Panc1 (cell line): ENCODE results near the gene CNST. TPM values are rescaled to one million over a fixed set of nuclear protein-coding genes. Genes with fewer than 3 reads are reported as not detected.

Source experiments
- ATAC-seq: fragments of 200-7000 bp; cut with Tn5 transposase; 2 replicates; pipeline ENCODE4 v1.9.1; 2020; ENCODE audit warnings: mild to moderate bottlenecking, moderate library complexity
- BruUV-seq: library from RNA; stranded (reverse); fragments of 400-500 nt; replicated peaks from 2 replicates; lab custom pipeline; 2021; lab: Mats Ljungman, UMichigan
- CTCF ChIA-PET: fragments of 300-600 bp; sonication (Branson Sonifier 250); formaldehyde crosslinking; loops from one replicate; lab custom pipeline; 2022; ENCODE audit warnings: antibody characterized with exemption; lab: Charles Lee
- POLR2A ChIA-PET: fragments of 300-600 bp; sonication (Branson Sonifier 250); formaldehyde crosslinking; loops from one replicate; lab custom pipeline; 2022; ENCODE audit warnings: antibody characterized with exemption; lab: Charles Lee
- DNase-seq: peaks from one replicate; pipeline ENCODE4 v3.0.0-alpha.2; 2010; ENCODE audit warnings: low read depth, low spot score
- H3K27ac ChIP-seq: 2 replicates; pipeline ENCODE4 v1.5.1; 2011; ENCODE audit warnings: mild to moderate bottlenecking, low read length, inconsistent platforms
- H3K27me3 ChIP-seq: fragments of 200-500 bp; sonication (Bioruptor generic); 2 replicates; pipeline ENCODE4 v1.6.0; 2014; ENCODE audit warnings: low read length, inconsistent platforms; ENCODE audit not compliant: control insufficient read depth, insufficient read depth
- H3K36me3 ChIP-seq: fragments of 200-500 bp; sonication (Bioruptor generic); 2 replicates; pipeline ENCODE4 v1.5.1; 2014; ENCODE audit warnings: inconsistent platforms, mild to moderate bottlenecking, low read length, moderate library complexity; ENCODE audit not compliant: control insufficient read depth, insufficient read depth
- H3K4me1 ChIP-seq: 2 replicates; pipeline ENCODE4 v1.5.1; 2011; ENCODE audit warnings: inconsistent platforms, mild to moderate bottlenecking, low read length, moderate library complexity; ENCODE audit not compliant: control insufficient read depth, insufficient read depth
- H3K4me3 ChIP-seq, 2 experiments: 2 replicates each; pipeline ENCODE4 v1.5.1; 2011 to 2012; ENCODE audit warnings: low read depth in 2 of 2, low read length in 2 of 2, mild to moderate bottlenecking in 2 of 2, inconsistent platforms in 1 of 2, moderate library complexity in 1 of 2
- H3K9me3 ChIP-seq: fragments of 200-500 bp; sonication (Bioruptor generic); 2 replicates; pipeline ENCODE4 v1.5.1; 2014; ENCODE audit warnings: low read depth, mild to moderate bottlenecking, inconsistent platforms, low read length, moderate library complexity; ENCODE audit not compliant: control insufficient read depth, insufficient read depth
- POLR2AphosphoS5 ChIP-seq: IDR thresholded peaks from 2 replicates; pipeline ENCODE4 v1.6.1; 2012; ENCODE audit warnings: mild to moderate bottlenecking, low read depth, low read length, moderate library complexity
- REST ChIP-seq, 2 experiments: IDR thresholded peaks; 2 replicates each; pipeline ENCODE4 v1.6.1; 2011 to 2012; ENCODE audit warnings: low read depth in 2 of 2, control low read depth in 1 of 2, low read length in 1 of 2, mild to moderate bottlenecking in 1 of 2, moderate library complexity in 1 of 2; ENCODE audit not compliant: insufficient read depth in 1 of 2
- SIN3A ChIP-seq: IDR thresholded peaks from 2 replicates; pipeline ENCODE4 v1.6.1; 2012; ENCODE audit warnings: low read depth, mild to moderate bottlenecking, low read length, moderate library complexity, borderline replicate concordance; ENCODE audit not compliant: insufficient read depth
- TCF7L2 ChIP-seq: IDR thresholded peaks from 2 replicates; pipeline ENCODE4 v1.6.1; 2011; ENCODE audit warnings: mild to moderate bottlenecking, low read depth, low read length, inconsistent platforms
- in situ Hi-C: cut with HindIII; loops from 2 replicates; pipeline ENCODE4 v1.10.0; 2016; ENCODE audit warnings: low sequenced_read_pairs, low pct_unique_long_range_greater_than_20kb
- intact Hi-C: fragments of 100-400 bp; cut with micrococcal nuclease; formaldehyde crosslinking; loops from one replicate; pipeline ENCODE4 v1.10.0; 2022; ENCODE audit not compliant: unreplicated experiment
- total RNA-seq: library from RNA; stranded (reverse); gene quantifications from one replicate; pipeline ENCODE4 v1.2.1, GENCODE V29; 2021; ENCODE audit not compliant: unreplicated experiment
- TF ChIP-seq, protein P1 (sequence below): fragments of 450-650 bp; IDR thresholded peaks from 2 replicates; pipeline ENCODE4 v1.5.1; 2017; ENCODE audit warnings: mild to moderate bottlenecking

Gene CNST
- total RNA-seq, 1 experiment from 2014 or later = 18.5 TPM

DNA sequence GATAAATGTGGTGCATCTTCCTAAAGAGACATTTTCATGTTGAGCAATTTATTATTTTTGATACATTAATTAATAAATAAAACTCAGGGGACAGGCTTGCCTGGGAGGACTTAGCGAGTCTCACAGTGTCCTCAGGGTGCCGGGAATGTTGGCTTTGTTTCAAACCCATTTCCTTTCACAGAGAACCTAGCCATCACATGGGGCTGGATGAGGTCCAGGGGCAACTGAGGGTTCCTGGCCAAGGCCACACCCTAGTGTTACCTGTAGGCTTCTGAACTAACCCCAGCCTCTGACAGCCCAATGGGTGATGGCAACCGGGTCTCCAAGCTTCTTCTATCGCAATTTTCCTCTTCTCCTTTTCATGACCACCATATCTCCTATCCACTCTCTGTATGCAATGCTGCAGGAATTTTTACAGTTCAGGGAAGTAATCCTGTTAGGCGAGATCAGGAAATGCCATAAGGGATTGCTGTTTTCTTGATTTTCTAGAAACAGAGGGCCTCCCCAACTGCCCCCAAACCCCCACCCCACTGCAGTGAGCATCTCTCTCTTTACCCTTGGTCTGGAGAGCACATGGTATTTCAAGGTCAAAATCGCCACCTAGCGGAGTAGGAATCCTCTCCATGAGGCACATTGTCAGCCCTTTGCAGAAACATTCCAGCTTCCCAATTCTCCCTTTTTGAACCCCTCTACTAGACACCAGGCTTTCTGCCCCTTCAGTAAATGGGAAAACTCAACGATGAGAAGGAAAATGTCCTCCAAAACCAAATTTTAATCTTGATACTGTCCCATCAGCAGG lies 37.1 kb upstream of the CNST start:
- intact Hi-C loops (no loop called here), in situ Hi-C loops (no loop called here)
- CTCF ChIA-PET = interaction anchor here (0.7 kb wide), 1 partner anchor 159 kb away, joined by 5 read pairs; no protein-coding TSS in a partner anchor
- Histone ChIP-seq H3K36me3 (no peaks in the 10 kb centered on the region), H3K4me3 (no peak overlapping the region), H3K9me3 (peaks cover 5% of the 10 kb centered on the region; the same call in 1 of the 2 replicates), H3K4me1 (no peaks in the 10 kb centered on the region), H3K27me3 (no peaks in the 10 kb centered on the region; the same call in 1 of the 2 replicates), H3K27ac (no peak overlapping the region)
- no peak for TF ChIP-seq TCF7L2
- TF ChIP-seq, protein P1, sequence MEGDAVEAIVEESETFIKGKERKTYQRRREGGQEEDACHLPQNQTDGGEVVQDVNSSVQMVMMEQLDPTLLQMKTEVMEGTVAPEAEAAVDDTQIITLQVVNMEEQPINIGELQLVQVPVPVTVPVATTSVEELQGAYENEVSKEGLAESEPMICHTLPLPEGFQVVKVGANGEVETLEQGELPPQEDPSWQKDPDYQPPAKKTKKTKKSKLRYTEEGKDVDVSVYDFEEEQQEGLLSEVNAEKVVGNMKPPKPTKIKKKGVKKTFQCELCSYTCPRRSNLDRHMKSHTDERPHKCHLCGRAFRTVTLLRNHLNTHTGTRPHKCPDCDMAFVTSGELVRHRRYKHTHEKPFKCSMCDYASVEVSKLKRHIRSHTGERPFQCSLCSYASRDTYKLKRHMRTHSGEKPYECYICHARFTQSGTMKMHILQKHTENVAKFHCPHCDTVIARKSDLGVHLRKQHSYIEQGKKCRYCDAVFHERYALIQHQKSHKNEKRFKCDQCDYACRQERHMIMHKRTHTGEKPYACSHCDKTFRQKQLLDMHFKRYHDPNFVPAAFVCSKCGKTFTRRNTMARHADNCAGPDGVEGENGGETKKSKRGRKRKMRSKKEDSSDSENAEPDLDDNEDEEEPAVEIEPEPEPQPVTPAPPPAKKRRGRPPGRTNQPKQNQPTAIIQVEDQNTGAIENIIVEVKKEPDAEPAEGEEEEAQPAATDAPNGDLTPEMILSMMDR = no peak; the same call in 1 of the 2 replicates
- TF ChIP-seq REST (IDR thresholded peaks at IDR 0.05; ENCODE audit: insufficient read depth in 1 of 2, low read depth in 2 of 2, low read length in 1 of 2) = no peak
- BruUV-seq = no TSS peak
- POLR2A ChIA-PET = no interaction called here
- DNase-seq = no peak
- ATAC-seq = no peak; the same call in 1 of the 2 replicates

DNA sequence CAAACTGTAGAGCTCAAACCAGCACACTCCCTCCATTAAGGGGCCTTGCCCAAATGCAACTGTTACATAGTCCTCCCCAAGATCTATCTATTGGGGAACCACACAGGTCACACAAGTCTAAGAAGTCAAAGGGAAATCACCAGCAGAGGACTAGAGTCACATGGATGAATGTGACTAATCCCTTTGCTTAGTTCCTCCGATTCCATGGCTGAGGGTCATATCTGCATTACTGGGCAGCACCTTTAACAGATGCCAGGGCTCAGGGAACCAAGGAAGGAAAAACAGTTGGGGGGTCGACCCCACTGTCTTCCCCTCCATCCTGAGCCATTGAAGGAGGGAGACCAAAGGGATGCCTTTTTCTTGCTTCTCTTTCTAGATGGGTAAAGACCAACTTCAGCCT lies 35.8 kb upstream of the CNST start:
- BruUV-seq = no TSS peak
- Histone ChIP-seq H3K4me1 (no peaks in the 10 kb centered on the region), H3K27ac (no peak overlapping the region), H3K27me3 (no peaks in the 10 kb centered on the region; the same call in 1 of the 2 replicates), H3K9me3 (peaks cover 5% of the 10 kb centered on the region; the same call in 1 of the 2 replicates), H3K36me3 (no peaks in the 10 kb centered on the region), H3K4me3 (no peak overlapping the region)
- no peak for ATAC-seq
- no peak for DNase-seq
- in situ Hi-C loops (no loop called here), intact Hi-C loops (no loop called here)
- ChIA-PET CTCF (no interaction called here), POLR2A (no interaction called here)
- TF ChIP-seq REST (IDR thresholded peaks at IDR 0.05; ENCODE audit: insufficient read depth in 1 of 2, low read depth in 2 of 2, low read length in 1 of 2) = no peak
- no peak for TF ChIP-seq POLR2AphosphoS5
- no peak for TF ChIP-seq TCF7L2
- TF ChIP-seq, protein P1 = no peak
- TF ChIP-seq SIN3A = no peak
